OCI-LY7 (cell line): Measurements from ENCODE around the gene NNAT. TPM values are rescaled to one million over a fixed set of nuclear protein-coding genes. Genes with fewer than 3 reads are reported as not detected.

Experiments
- BruUV-seq: library from RNA; stranded (reverse); fragments of 400-500 nt; replicated peaks from 2 replicates; lab custom pipeline; 2021; lab: Mats Ljungman, UMichigan
- CTCF ChIA-PET: fragments of 300-600 bp; sonication (Branson Sonifier 250); formaldehyde crosslinking; loops from one replicate; lab custom pipeline; 2022; ENCODE audit warnings: antibody characterized with exemption; ENCODE audit not compliant: unreplicated experiment; lab: Charles Lee
- POLR2A ChIA-PET: fragments of 300-600 bp; sonication (Branson Sonifier 250); formaldehyde crosslinking; loops from one replicate; lab custom pipeline; 2022; ENCODE audit warnings: antibody characterized with exemption; lab: Charles Lee
- DNase-seq: peaks from one replicate; pipeline ENCODE4 v3.0.0-alpha.2; 2015; ENCODE audit warnings: low spot score
- H2AFZ ChIP-seq: fragments of 200-600 bp; sonication (generic), shearing (Covaris generic); 2 replicates; pipeline ENCODE4 v1.6.1; 2014; ENCODE audit warnings: mild to moderate bottlenecking, antibody characterized with exemption, low read length, moderate library complexity
- H3K27ac ChIP-seq: fragments of 200-600 bp; sonication (generic); 2 replicates; pipeline ENCODE4 v1.5.1; 2014; ENCODE audit warnings: mixed run types, low read depth, mild to moderate bottlenecking, moderate library complexity, low read length, inconsistent platforms; ENCODE audit not compliant: poor library complexity, severe bottlenecking
- H3K36me3 ChIP-seq: fragments of 200-600 bp; sonication (generic); 2 replicates; pipeline ENCODE4 v1.6.1; 2014; ENCODE audit warnings: mild to moderate bottlenecking, antibody characterized with exemption, low read length, moderate library complexity, mixed read lengths; ENCODE audit not compliant: insufficient read depth
- H3K4me1 ChIP-seq: fragments of 200-600 bp; sonication (generic); 2 replicates; pipeline ENCODE4 v1.5.1; 2014; ENCODE audit warnings: mild to moderate bottlenecking, low read length; ENCODE audit not compliant: insufficient read depth, poor library complexity, severe bottlenecking
- H3K4me2 ChIP-seq: fragments of 200-600 bp; sonication (generic); 2 replicates; pipeline ENCODE4 v1.6.1; 2014; ENCODE audit warnings: mild to moderate bottlenecking, low read length
- H3K4me3 ChIP-seq: fragments of 200-600 bp; sonication (generic); 2 replicates; pipeline ENCODE4 v1.5.1; 2014; ENCODE audit warnings: mild to moderate bottlenecking, low read depth, low read length; ENCODE audit not compliant: poor library complexity, severe bottlenecking
- H3K79me2 ChIP-seq: fragments of 200-600 bp; sonication (generic); 2 replicates; pipeline ENCODE4 v1.6.1; 2016; ENCODE audit warnings: low read depth, mild to moderate bottlenecking, low read length, moderate library complexity, mixed read lengths; ENCODE audit not compliant: insufficient read depth
- H3K9me2 ChIP-seq: fragments of 200-600 bp; sonication (generic); 2 replicates; pipeline ENCODE4 v1.6.1; 2016; ENCODE audit warnings: mild to moderate bottlenecking, low read length, mixed read lengths; ENCODE audit not compliant: insufficient read depth
- H3K9me3 ChIP-seq: fragments of 200-600 bp; sonication (generic); 2 replicates; pipeline ENCODE4 v1.6.1; 2014; ENCODE audit warnings: mild to moderate bottlenecking, mixed run types, low read length, mixed read lengths
- H4K20me1 ChIP-seq: fragments of 200-600 bp; sonication (generic); 2 replicates; pipeline ENCODE4 v1.6.1; 2014; ENCODE audit warnings: mild to moderate bottlenecking, antibody characterized with exemption, low read length, moderate library complexity, mixed read lengths; ENCODE audit not compliant: insufficient read depth
- EZH2phosphoT487 ChIP-seq: fragments of 200-600 bp; sonication (generic); IDR thresholded peaks from 2 replicates; pipeline ENCODE4 v1.6.1; 2018; ENCODE audit warnings: low read depth, borderline replicate concordance, mild to moderate bottlenecking, mixed run types, antibody characterized with exemption, low read length, moderate library complexity, mixed read lengths
- intact Hi-C: fragments of 100-400 bp; cut with micrococcal nuclease; formaldehyde crosslinking; loops from one replicate; pipeline ENCODE4 v1.10.0; 2022; ENCODE audit not compliant: unreplicated experiment
- total RNA-seq, 2 experiments: library from RNA; depleted of rRNA in 1 of 2; stranded (reverse); fragments of >200 nt in 1 of 2; shearing (Covaris generic) in 1 of 2; gene quantifications; 2 replicates each; pipeline ENCODE4 v1.2.3, GENCODE V29; 2014 to 2022
- TF ChIP-seq, protein P1 (sequence below): fragments of 200-600 bp; sonication (generic); conservative IDR thresholded peaks from 2 replicates; pipeline ENCODE4 v1.5.1; 2014; ENCODE audit warnings: mild to moderate bottlenecking, antibody characterized with exemption, low read length, moderate library complexity, mixed read lengths

Gene NNAT
- total RNA-seq, 2 experiments from 2014 or later = not detected

DNA sequence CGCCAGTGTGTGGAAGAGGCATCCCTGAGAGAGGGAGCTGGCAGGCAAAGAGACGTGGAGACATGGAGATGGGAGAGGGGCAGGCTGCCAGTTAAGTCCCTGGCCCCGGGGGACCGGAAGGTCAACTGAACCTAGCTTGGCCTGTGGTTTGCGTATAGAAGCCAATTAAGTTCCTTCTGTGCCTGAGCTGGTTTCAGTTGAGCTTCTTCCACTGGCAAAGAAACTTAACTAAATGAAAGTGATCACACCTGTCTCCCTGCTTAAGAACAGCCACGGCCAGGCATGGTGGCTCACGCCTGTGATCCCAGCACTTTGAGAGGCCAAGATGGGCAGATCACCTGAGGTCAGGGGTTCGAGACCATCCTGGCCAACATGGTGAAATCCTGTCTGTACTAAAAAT lies 26.7 kb upstream of the NNAT start:
- no peaks in the 10 kb centered on the region for H3K36me3 ChIP-seq
- CTCF ChIA-PET = interaction anchor here (0.6 kb wide), 1 partner anchor 12 kb away, joined by 5 read pairs; no protein-coding TSS in a partner anchor
- no peaks in the 10 kb centered on the region for H3K9me3 ChIP-seq
- H3K4me1 ChIP-seq = peaks cover 10% of the 10 kb centered on the region
- H3K9me2 ChIP-seq = no peaks in the 10 kb centered on the region
- H3K4me3 ChIP-seq = no peak overlapping the region
- intact Hi-C loops = no loop called here
- no peaks in the 10 kb centered on the region for H4K20me1 ChIP-seq
- no peak overlapping the region for H3K27ac ChIP-seq
- TF ChIP-seq, protein P1, sequence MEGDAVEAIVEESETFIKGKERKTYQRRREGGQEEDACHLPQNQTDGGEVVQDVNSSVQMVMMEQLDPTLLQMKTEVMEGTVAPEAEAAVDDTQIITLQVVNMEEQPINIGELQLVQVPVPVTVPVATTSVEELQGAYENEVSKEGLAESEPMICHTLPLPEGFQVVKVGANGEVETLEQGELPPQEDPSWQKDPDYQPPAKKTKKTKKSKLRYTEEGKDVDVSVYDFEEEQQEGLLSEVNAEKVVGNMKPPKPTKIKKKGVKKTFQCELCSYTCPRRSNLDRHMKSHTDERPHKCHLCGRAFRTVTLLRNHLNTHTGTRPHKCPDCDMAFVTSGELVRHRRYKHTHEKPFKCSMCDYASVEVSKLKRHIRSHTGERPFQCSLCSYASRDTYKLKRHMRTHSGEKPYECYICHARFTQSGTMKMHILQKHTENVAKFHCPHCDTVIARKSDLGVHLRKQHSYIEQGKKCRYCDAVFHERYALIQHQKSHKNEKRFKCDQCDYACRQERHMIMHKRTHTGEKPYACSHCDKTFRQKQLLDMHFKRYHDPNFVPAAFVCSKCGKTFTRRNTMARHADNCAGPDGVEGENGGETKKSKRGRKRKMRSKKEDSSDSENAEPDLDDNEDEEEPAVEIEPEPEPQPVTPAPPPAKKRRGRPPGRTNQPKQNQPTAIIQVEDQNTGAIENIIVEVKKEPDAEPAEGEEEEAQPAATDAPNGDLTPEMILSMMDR = no peak
- no peak for TF ChIP-seq EZH2phosphoT487
- DNase-seq = no peak
- no peak overlapping the region for H3K4me2 ChIP-seq
- BruUV-seq = no TSS peak
- POLR2A ChIA-PET = interaction anchor here (0.5 to 1.6 kb wide), 2 partner anchors 12 to 308 kb away, joined by 4 to 6 read pairs; no protein-coding TSS in a partner anchor
- no peak overlapping the region for H2AFZ ChIP-seq
- H3K79me2 ChIP-seq = no peaks in the 10 kb centered on the region

- TF ChIP-seq, protein P1 = no peak
- TF ChIP-seq EZH2phosphoT487 = no peak
- Histone ChIP-seq H3K27ac (no peak overlapping the region), H3K4me3 (no peak overlapping the region), H3K4me1 (peaks cover 10% of the 10 kb centered on the region), H3K9me2 (no peaks in the 10 kb centered on the region), H3K9me3 (no peaks in the 10 kb centered on the region), H2AFZ (no peak overlapping the region), H3K79me2 (no peaks in the 10 kb centered on the region), H3K4me2 (no peak overlapping the region), H3K36me3 (no peaks in the 10 kb centered on the region), H4K20me1 (no peaks in the 10 kb centered on the region)
- CTCF ChIA-PET = interaction anchor here (0.6 kb wide), 1 partner anchor 11 kb away, joined by 5 read pairs; no protein-coding TSS in a partner anchor
- POLR2A ChIA-PET = interaction anchor here (0.5 to 1.6 kb wide), 2 partner anchors 12 to 309 kb away, joined by 4 to 6 read pairs; no protein-coding TSS in a partner anchor
- no TSS peak for BruUV-seq
- intact Hi-C loops = no loop called here
- no peak for DNase-seq
Observed at GRCh38 chr20:37494796-37495195, 26.3 kb upstream of the NNAT start.

- intact Hi-C loops = no loop called here
- no peak overlapping the region for H2AFZ ChIP-seq
- H3K4me2 ChIP-seq = no peak overlapping the region
- POLR2A ChIA-PET = interaction anchor here (1.2 kb wide), 1 partner anchor 8 kb away, joined by 7 read pairs; no protein-coding TSS in a partner anchor
- peaks cover 10% of the 10 kb centered on the region for H3K4me1 ChIP-seq
- TF ChIP-seq EZH2phosphoT487 = no peak
- TF ChIP-seq, protein P1 = no peak
- H3K9me3 ChIP-seq = no peaks in the 10 kb centered on the region
- H3K36me3 ChIP-seq = no peaks in the 10 kb centered on the region
- H3K27ac ChIP-seq = no peak overlapping the region
- CTCF ChIA-PET = no interaction called here
- no peaks in the 10 kb centered on the region for H3K79me2 ChIP-seq
- no TSS peak for BruUV-seq
- no peaks in the 10 kb centered on the region; the same call in 1 of the 2 replicates for H4K20me1 ChIP-seq
- no peak overlapping the region for H3K4me3 ChIP-seq
- DNase-seq = no peak
- no peaks in the 10 kb centered on the region for H3K9me2 ChIP-seq
Observed at GRCh38 chr20:37498066-37498665, 22.9 kb upstream of the NNAT start.
